Neuronal stem cell (in vitro differentiated cells): ENCODE results near the gene FYN.

Experiments used
- DNase-seq: peaks from one replicate; pipeline ENCODE4 v3.0.0-alpha.2; 2013; ENCODE audit warnings: low spot score
- H2AFZ ChIP-seq: one replicate; pipeline ENCODE4 v1.6.1; 2013; ENCODE audit warnings: mild to moderate bottlenecking, low read length, inconsistent platforms
- H2AK5ac ChIP-seq: 2 replicates; pipeline ENCODE4 v1.6.1; 2013; ENCODE audit warnings: low read depth, mild to moderate bottlenecking, inconsistent platforms, low read length, moderate library complexity, mixed read lengths
- H2BK120ac ChIP-seq: 2 replicates; pipeline ENCODE4 v1.6.1; 2013; ENCODE audit warnings: low read depth, mild to moderate bottlenecking, inconsistent platforms, low read length, moderate library complexity, mixed read lengths
- H2BK12ac ChIP-seq: one replicate; pipeline ENCODE4 v1.6.1; 2013; ENCODE audit warnings: low read length, inconsistent platforms
- H2BK15ac ChIP-seq: 2 replicates; pipeline ENCODE4 v1.6.1; 2013; ENCODE audit warnings: mild to moderate bottlenecking, low read length, inconsistent platforms, mixed read lengths
- H2BK5ac ChIP-seq: one replicate; pipeline ENCODE4 v1.6.1; 2013; ENCODE audit warnings: inconsistent platforms, mild to moderate bottlenecking, low read length, moderate library complexity
- H3K14ac ChIP-seq: one replicate; pipeline ENCODE4 v1.6.1; 2013; ENCODE audit warnings: low read length, inconsistent platforms
- H3K18ac ChIP-seq: 2 replicates; pipeline ENCODE4 v1.6.1; 2013; ENCODE audit warnings: low read length, inconsistent platforms
- H3K23ac ChIP-seq: 2 replicates; pipeline ENCODE4 v1.6.1; 2013; ENCODE audit warnings: low read depth, mild to moderate bottlenecking, mixed read lengths, low read length, inconsistent platforms; ENCODE audit not compliant: poor library complexity
- H3K27ac ChIP-seq: replicated peaks from 3 replicates; pipeline ENCODE4 v1.5.1; 2013; ENCODE audit warnings: low read length, inconsistent platforms
- H3K27me3 ChIP-seq, 3 experiments: 2 replicates each; pipeline ENCODE4 v1.6.1; 2013; ENCODE audit warnings: low read length in 3 of 3, mild to moderate bottlenecking in 2 of 3, inconsistent platforms in 1 of 3, low read depth in 1 of 3, mixed read lengths in 1 of 3, moderate library complexity in 1 of 3; ENCODE audit not compliant: control insufficient read depth in 3 of 3, insufficient read depth in 3 of 3
- H3K36me3 ChIP-seq, 2 donors: replicated peaks in 1 of 2; 2 replicates each; pipeline ENCODE4 v1.6.1; 2013; ENCODE audit warnings: low read length in 2 of 2; ENCODE audit not compliant: control insufficient read depth in 2 of 2, insufficient read depth in 2 of 2
- H3K4ac ChIP-seq: 2 replicates; pipeline ENCODE4 v1.6.1; 2013; ENCODE audit warnings: inconsistent platforms, mild to moderate bottlenecking, low read length, moderate library complexity
- H3K4me1 ChIP-seq, 2 donors: 1 replicate in 1 of 2; 2 replicates in 1 of 2; pipeline ENCODE4 v1.6.1; 2013; ENCODE audit warnings: low read length in 2 of 2, low read depth in 1 of 2; ENCODE audit not compliant: control insufficient read depth in 2 of 2, insufficient read depth in 1 of 2
- H3K4me2 ChIP-seq: one replicate; pipeline ENCODE4 v1.6.1; 2013; ENCODE audit warnings: mild to moderate bottlenecking, low read length, inconsistent platforms; ENCODE audit not compliant: insufficient read depth, poor library complexity, severe bottlenecking
- H3K4me3 ChIP-seq, 2 donors: 2 replicates each; pipeline ENCODE4 v1.5.1; 2013; ENCODE audit warnings: low read length in 2 of 2, mild to moderate bottlenecking in 2 of 2, inconsistent platforms in 1 of 2, moderate library complexity in 1 of 2
- H3K79me1 ChIP-seq: one replicate; pipeline ENCODE4 v1.6.1; 2013; ENCODE audit warnings: low read depth, mild to moderate bottlenecking, inconsistent platforms, low read length, moderate library complexity
- H3K9ac ChIP-seq: one replicate; pipeline ENCODE4 v1.6.1; 2013; ENCODE audit warnings: mild to moderate bottlenecking, low read depth, low read length, inconsistent platforms; ENCODE audit not compliant: poor library complexity
- H3K9me3 ChIP-seq, 2 donors: replicated peaks in 1 of 2; 2 replicates each; pipeline versions ENCODE3 to v1.6.1; 2013; ENCODE audit warnings: low read length in 2 of 2, mild to moderate bottlenecking in 2 of 2, inconsistent platforms in 1 of 2, low read depth in 1 of 2, mixed read lengths in 1 of 2, moderate library complexity in 1 of 2; ENCODE audit not compliant: control insufficient read depth in 2 of 2, insufficient read depth in 1 of 2
- H4K8ac ChIP-seq: one replicate; pipeline ENCODE4 v1.6.1; 2013; ENCODE audit warnings: low read depth, mild to moderate bottlenecking, inconsistent platforms, low read length, moderate library complexity
- H4K91ac ChIP-seq: one replicate; pipeline ENCODE4 v1.6.1; 2013; ENCODE audit warnings: low read length, low read depth, mild to moderate bottlenecking, inconsistent platforms; ENCODE audit not compliant: poor library complexity
- WGBS, 2 donors: extraction: QIAGEN DNeasy Blood & Tissue Kit; methylation state at CpG; one replicate each; pipeline ENCODE4 v1.1.7; 2013; ENCODE audit warnings: missing lambda C conversion rate in 2 of 2, mixed read lengths in 1 of 2; ENCODE audit not compliant: insufficient read length in 2 of 2, insufficient replicate concordance in 1 of 2; ENCODE audit errors: extremely low coverage in 2 of 2; 5-methylcytosine and 5-hydroxymethylcytosine counted together

The FYN gene

GRCh38 chr6:111700135-111700690 lies 173.0 kb downstream of the FYN start:
- no peak overlapping the region for H3K9ac ChIP-seq
- peaks cover 12 to 91% of the 10 kb centered on the region in 2 donors for H3K36me3 ChIP-seq
- H3K14ac ChIP-seq, result no peak overlapping the region
- H3K4me3 ChIP-seq, result no peak overlapping the region
- no peaks in the 10 kb centered on the region for H3K79me1 ChIP-seq
- H3K23ac ChIP-seq, result no peak overlapping the region
- no peak overlapping the region for H2BK120ac ChIP-seq
- no peak overlapping the region for H2BK15ac ChIP-seq
- DNase-seq, result no peak
- H2AFZ ChIP-seq, result no peak overlapping the region
- H3K27me3 ChIP-seq, result no peaks in the 10 kb centered on the region
- H2BK12ac ChIP-seq, result no peak overlapping the region
- no peak overlapping the region for H3K18ac ChIP-seq
- no peak overlapping the region for H3K4ac ChIP-seq
- no peak overlapping the region for H3K4me2 ChIP-seq
- peaks cover 9 to 24% of the 10 kb centered on the region in 2 donors for H3K4me1 ChIP-seq
- no peak overlapping the region for H2AK5ac ChIP-seq
- no peak overlapping the region for H2BK5ac ChIP-seq
- peak overlapping the region; percentile 1 for H4K91ac ChIP-seq
- H4K8ac ChIP-seq, result no peak overlapping the region
- no peak overlapping the region for H3K27ac ChIP-seq
- no peaks in the 10 kb centered on the region for H3K9me3 ChIP-seq
- no CpG with 5 or more reads among the region's 18 CpGs for WGBS, 2 donors

DNA sequence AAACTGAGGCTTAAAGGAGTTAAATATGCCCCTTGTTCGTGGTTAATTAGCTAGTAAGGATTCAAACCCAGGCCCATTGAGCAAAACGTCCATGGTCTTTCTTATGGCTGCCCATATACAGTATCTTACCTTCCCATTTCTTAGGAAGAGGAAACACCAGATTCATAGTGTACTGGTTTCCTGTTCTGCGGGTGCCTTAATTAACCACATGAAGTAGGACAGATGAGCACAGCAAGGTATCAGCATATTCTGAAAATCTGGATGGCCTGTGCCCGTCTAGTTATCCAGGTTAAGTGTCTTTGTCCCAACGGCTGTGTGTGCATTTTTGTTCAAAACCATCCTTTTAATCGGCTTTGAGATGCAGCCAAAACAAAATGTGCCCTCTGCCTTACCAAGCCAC lies 174.1 kb downstream of the FYN start:
- H3K9me3 ChIP-seq, result no peaks in the 10 kb centered on the region
- H3K9ac ChIP-seq, result no peak overlapping the region
- WGBS, 2 donors, result no CpG with 5 or more reads among the region's 6 CpGs
- H3K4me2 ChIP-seq, result no peak overlapping the region
- no peak overlapping the region for H3K4ac ChIP-seq
- no peak overlapping the region for H2BK5ac ChIP-seq
- no peak overlapping the region for H2AFZ ChIP-seq
- no peak overlapping the region for H3K14ac ChIP-seq
- no peaks in the 10 kb centered on the region for H3K27me3 ChIP-seq
- peaks cover 9 to 24% of the 10 kb centered on the region in 2 donors for H3K4me1 ChIP-seq
- no peak for DNase-seq
- H3K27ac ChIP-seq, result no peak overlapping the region
- peaks cover 15 to 92% of the 10 kb centered on the region in 2 donors for H3K36me3 ChIP-seq
- H4K8ac ChIP-seq, result no peak overlapping the region
- H2AK5ac ChIP-seq, result no peak overlapping the region
- no peak overlapping the region for H3K23ac ChIP-seq
- no peak overlapping the region for H3K18ac ChIP-seq
- H2BK120ac ChIP-seq, result no peak overlapping the region
- H3K79me1 ChIP-seq, result no peaks in the 10 kb centered on the region
- no peak overlapping the region for H2BK12ac ChIP-seq
- no peak overlapping the region for H2BK15ac ChIP-seq
- H3K4me3 ChIP-seq, result no peak overlapping the region
- no peak overlapping the region for H4K91ac ChIP-seq

GRCh38 chr6:111696814-111697213 lies 176.4 kb downstream of the FYN start:
- peaks cover 28 to 92% of the 10 kb centered on the region in 2 donors for H3K36me3 ChIP-seq
- H3K27ac ChIP-seq, result no peak overlapping the region
- no peak for DNase-seq
- H3K4me2 ChIP-seq, result no peak overlapping the region
- no peak overlapping the region for H3K18ac ChIP-seq
- no peaks in the 10 kb centered on the region for H3K79me1 ChIP-seq
- H3K4me3 ChIP-seq, result no peak overlapping the region
- no peaks in the 10 kb centered on the region for H3K9me3 ChIP-seq
- peaks cover 6 to 12% of the 10 kb centered on the region in 2 donors for H3K4me1 ChIP-seq
- no peak overlapping the region for H4K91ac ChIP-seq
- no peak overlapping the region for H2BK5ac ChIP-seq
- H3K27me3 ChIP-seq, result no peaks in the 10 kb centered on the region
- H3K9ac ChIP-seq, result no peak overlapping the region
- no peak overlapping the region for H2BK15ac ChIP-seq
- H3K4ac ChIP-seq, result no peak overlapping the region
- no peak overlapping the region for H2AFZ ChIP-seq
- no peak overlapping the region for H3K14ac ChIP-seq
- H2BK12ac ChIP-seq, result no peak overlapping the region
- no peak overlapping the region for H2BK120ac ChIP-seq
- H4K8ac ChIP-seq, result no peak overlapping the region
- no peak overlapping the region for H2AK5ac ChIP-seq
- H3K23ac ChIP-seq, result no peak overlapping the region

DNA sequence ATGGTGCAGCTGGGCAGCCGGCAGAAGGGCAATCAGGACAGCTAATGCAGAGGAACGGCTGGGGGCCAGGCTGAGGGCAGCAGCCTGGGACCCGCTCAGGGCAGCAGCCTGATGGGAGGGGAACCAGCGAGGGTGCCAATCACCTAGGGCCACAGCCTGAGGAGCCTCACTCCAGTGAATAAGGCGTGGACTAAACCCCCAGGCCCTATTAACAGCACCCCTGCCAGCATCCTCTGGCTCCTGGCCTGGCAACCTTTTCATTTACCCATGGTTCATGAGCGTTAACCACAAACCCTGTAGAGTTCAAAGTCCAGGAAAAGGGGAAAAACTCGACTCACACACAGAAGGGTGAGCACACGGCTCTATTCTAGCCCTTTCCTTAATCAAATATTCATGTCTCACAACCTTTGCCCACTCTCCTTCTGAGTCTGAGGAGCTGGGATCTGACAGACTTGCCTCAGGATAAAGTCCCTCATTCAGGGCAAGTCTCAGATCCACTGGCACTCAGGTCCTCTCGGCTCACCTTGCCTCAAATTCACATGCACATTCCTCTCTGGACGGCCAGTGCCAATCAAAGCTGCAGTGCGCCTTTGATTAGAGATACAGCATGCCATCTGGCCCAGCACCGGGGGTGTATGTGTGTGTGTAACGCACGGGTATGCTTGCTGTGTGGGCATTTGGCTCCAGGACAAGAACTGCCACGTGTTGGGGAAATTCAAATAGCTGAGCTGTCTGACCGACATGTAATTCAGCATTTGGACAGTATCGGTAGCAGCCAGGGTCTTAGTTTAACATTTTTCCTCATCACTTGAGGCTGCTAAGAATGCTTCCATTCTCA lies 180.7 kb downstream of the FYN start:
- peaks cover 36 to 100% of the 10 kb centered on the region in 2 donors for H3K36me3 ChIP-seq

More for the DNA sequence above, 180.7 kb downstream of the FYN start:
- H2BK12ac ChIP-seq, result no peak overlapping the region
- no peaks in the 10 kb centered on the region for H3K9me3 ChIP-seq
- H2AFZ ChIP-seq, result no peak overlapping the region
- H3K4me3 ChIP-seq, result no peak overlapping the region
- H2BK120ac ChIP-seq, result no peak overlapping the region
- H3K79me1 ChIP-seq, result no peaks in the 10 kb centered on the region
- no peak overlapping the region for H3K4me2 ChIP-seq
- H2BK5ac ChIP-seq, result no peak overlapping the region
- H2BK15ac ChIP-seq, result no peak overlapping the region
- peak overlapping the region; percentile 37 for H3K23ac ChIP-seq
- no CpG with 5 or more reads among the region's 17 CpGs for WGBS, 2 donors
- no peak overlapping the region for H3K18ac ChIP-seq
- no peak overlapping the region for H3K27ac ChIP-seq
- peaks cover 0 to 4% of the 10 kb centered on the region in 2 donors for H3K4me1 ChIP-seq
- no peaks in the 10 kb centered on the region for H3K27me3 ChIP-seq
- H4K91ac ChIP-seq, result no peak overlapping the region
- no peak overlapping the region for H3K14ac ChIP-seq
- H3K9ac ChIP-seq, result peak overlapping the region; percentile 73
- DNase-seq, result no peak
- no peak overlapping the region for H4K8ac ChIP-seq
- H3K4ac ChIP-seq, result no peak overlapping the region
- H2AK5ac ChIP-seq, result no peak overlapping the region
